ENCODE measurements around the gene ADPRH. TPM values are rescaled to one million over a fixed set of nuclear protein-coding genes. Genes with fewer than 3 reads are reported as not detected.

The ADPRH gene
- total and polyA plus RNA-seq, 10 of the 15 experiments (the other 5 are each of a cell fraction or from before 2014, with no cell fraction given), result 2.3 to 32.6 (median 19.0) TPM

DNA sequence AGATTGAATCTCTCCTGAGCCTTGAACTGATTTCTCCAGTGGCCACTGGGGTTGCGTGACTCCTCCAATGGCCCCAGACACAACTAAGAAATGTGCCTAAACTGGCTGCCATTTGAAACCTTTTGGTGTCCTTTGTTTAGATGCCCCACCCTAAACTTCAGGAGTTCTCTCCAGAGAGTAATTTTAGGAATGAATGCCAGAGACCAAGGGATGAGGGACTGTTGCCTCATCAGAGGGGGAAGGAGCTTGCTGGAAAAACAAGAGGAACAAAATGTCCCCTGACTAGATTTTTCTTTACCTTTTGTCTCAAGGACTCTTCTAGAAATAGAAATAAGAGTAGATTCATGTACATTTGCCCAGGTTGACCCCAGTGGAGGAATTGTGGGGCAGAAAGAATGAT is 8.1 kb upstream of the ADPRH start (continued):
- no peak for TF ChIP-seq FOS (IDR thresholded peaks at IDR 0.05; ENCODE audit: borderline replicate concordance, extremely low read depth, insufficient read length)
- no peak for TF ChIP-seq LARP7 (IDR thresholded peaks at IDR 0.05)
- TF ChIP-seq, protein P1, sequence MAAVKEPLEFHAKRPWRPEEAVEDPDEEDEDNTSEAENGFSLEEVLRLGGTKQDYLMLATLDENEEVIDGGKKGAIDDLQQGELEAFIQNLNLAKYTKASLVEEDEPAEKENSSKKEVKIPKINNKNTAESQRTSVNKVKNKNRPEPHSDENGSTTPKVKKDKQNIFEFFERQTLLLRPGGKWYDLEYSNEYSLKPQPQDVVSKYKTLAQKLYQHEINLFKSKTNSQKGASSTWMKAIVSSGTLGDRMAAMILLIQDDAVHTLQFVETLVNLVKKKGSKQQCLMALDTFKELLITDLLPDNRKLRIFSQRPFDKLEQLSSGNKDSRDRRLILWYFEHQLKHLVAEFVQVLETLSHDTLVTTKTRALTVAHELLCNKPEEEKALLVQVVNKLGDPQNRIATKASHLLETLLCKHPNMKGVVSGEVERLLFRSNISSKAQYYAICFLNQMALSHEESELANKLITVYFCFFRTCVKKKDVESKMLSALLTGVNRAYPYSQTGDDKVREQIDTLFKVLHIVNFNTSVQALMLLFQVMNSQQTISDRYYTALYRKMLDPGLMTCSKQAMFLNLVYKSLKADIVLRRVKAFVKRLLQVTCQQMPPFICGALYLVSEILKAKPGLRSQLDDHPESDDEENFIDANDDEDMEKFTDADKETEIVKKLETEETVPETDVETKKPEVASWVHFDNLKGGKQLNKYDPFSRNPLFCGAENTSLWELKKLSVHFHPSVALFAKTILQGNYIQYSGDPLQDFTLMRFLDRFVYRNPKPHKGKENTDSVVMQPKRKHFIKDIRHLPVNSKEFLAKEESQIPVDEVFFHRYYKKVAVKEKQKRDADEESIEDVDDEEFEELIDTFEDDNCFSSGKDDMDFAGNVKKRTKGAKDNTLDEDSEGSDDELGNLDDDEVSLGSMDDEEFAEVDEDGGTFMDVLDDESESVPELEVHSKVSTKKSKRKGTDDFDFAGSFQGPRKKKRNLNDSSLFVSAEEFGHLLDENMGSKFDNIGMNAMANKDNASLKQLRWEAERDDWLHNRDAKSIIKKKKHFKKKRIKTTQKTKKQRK (IDR thresholded peaks at IDR 0.05; ENCODE audit: low read depth, low read length), result no peak
- TF ChIP-seq HCFC1 (IDR thresholded peaks at IDR 0.05; ENCODE audit: low read length), result no peak
- TF ChIP-seq TCF3 (IDR thresholded peaks at IDR 0.05; ENCODE audit: borderline replicate concordance, insufficient read depth, low read depth, low read length), result no peak

DNA sequence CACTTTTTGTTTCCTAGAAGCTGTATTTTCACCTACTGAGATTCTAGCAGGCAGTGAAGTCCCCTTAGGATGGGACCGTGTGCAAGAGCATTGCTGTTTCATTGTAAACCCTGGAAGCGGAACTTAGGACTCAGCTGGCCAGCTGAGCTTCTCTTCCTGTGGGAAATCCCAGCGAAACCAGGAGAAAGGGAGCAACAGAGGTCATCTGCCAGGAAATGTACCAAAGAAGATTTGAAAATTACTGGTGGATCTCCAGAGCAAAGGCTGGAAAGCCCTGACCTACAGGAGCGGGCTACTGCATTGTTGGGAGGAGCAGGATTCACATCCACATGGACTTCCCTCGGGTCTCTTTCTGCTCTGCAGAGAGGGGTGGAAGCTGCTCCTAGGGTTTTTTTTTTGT is 7.6 kb upstream of the ADPRH start:
- POLR2A ChIA-PET, result interaction anchor here (1.2 to 5.8 kb wide), 3 partner anchors 8 to 16 kb away, joined by 3 to 46 read pairs (median 18); partner anchors contain the start of gene ADPRH
- 78% methylated on average over 5 of the region's 5 CpGs for WGBS (ENCODE audit: insufficient coverage, insufficient replicate concordance, low lambda C conversion rate, missing lambda C conversion rate)
- in situ Hi-C loops (cut with MboI) (no loop called here), intact Hi-C loops (cut with micrococcal nuclease; ENCODE audit: unreplicated experiment) (no loop called here)
- H2AFZ ChIP-seq (ENCODE audit: control insufficient read depth, low read depth, low read length), result no peak overlapping the region
- ATAC-seq (no peak), DNase-seq (ENCODE audit: low read depth, low spot score) (no peak), FAIRE-seq (no peak)
- H3K4me3 ChIP-seq, result no peak overlapping the region
- BruUV-seq (replicated peaks), result no TSS peak
- no peak overlapping the region for H3K27ac ChIP-seq (ENCODE audit: control insufficient read depth, insufficient read depth)
- H3K36me3 ChIP-seq (ENCODE audit: control insufficient read depth in 2 of 2, insufficient read depth in 2 of 2, low read length in 1 of 2), result no peaks in the 10 kb centered on the region
- no peaks in the 10 kb centered on the region for H3K27me3 ChIP-seq (replicated peaks in 1 of 2; ENCODE audit: control insufficient read depth in 2 of 2, insufficient read depth in 2 of 2, low read length in 1 of 2)
- CTCF ChIA-PET, result interaction anchor here (1.1 to 2.6 kb wide), 2 partner anchors 9 to 28 kb away, joined by 3 to 12 read pairs; no protein-coding TSS in a partner anchor
- no peaks in the 10 kb centered on the region for H4K20me1 ChIP-seq (ENCODE audit: control insufficient read depth, insufficient read depth)
- H3K4me2 ChIP-seq (ENCODE audit: control insufficient read depth, insufficient read depth), result no peak overlapping the region
- RAD21 ChIA-PET (ENCODE audit: unreplicated experiment), result interaction anchor here (0.6 kb wide), 1 partner anchor 69 kb away, joined by 3 read pairs; no protein-coding TSS in a partner anchor
- H3K79me2 ChIP-seq (ENCODE audit: control insufficient read depth, insufficient read depth, low read length), result peaks cover 3% of the 10 kb centered on the region; the same call in 1 of the 2 replicates
- SMC1A ChIA-PET (ENCODE audit: uncharacterized antibody, unreplicated experiment), result interaction anchor here (1.2 to 3.6 kb wide), 5 partner anchors 9 to 21 kb away, joined by 3 to 35 read pairs (median 5); partner anchors contain the start of gene ADPRH
- peaks cover 14% of the 10 kb centered on the region for H3K4me1 ChIP-seq (ENCODE audit: control insufficient read depth, insufficient read depth, low read length)
- H3K9ac ChIP-seq (ENCODE audit: control insufficient read depth, insufficient read depth, low read length), result no peak overlapping the region
- H3K9me3 ChIP-seq (replicated peaks; ENCODE audit: control insufficient read depth, insufficient read depth, low read length), result no peaks in the 10 kb centered on the region
- TF ChIP-seq IKZF1 (conservative IDR thresholded peaks at IDR 0.05) (no peak), ASH2L (IDR thresholded peaks at IDR 0.05; ENCODE audit: borderline replicate concordance, low read depth) (no peak), SP1 (IDR thresholded peaks at IDR 0.05; ENCODE audit: low read depth, low read length) (no peak), CEBPB (IDR thresholded peaks at IDR 0.05; ENCODE audit: borderline replicate concordance in 1 of 2, low read depth in 2 of 2, low read length in 2 of 2) (no peak), NFYA (IDR thresholded peaks at IDR 0.05; ENCODE audit: borderline replicate concordance, low read depth, low read length) (no peak), NR2F1 (conservative IDR thresholded peaks at IDR 0.05) (no peak), YY1 (IDR thresholded peaks at IDR 0.05; ENCODE audit: low read depth, low read length) (no peak), CBX5 (IDR thresholded peaks at IDR 0.05; ENCODE audit: low read depth) (no peak), IRF4 (IDR thresholded peaks at IDR 0.05; ENCODE audit: low read depth, low read length) (no peak), MEF2A (IDR thresholded peaks at IDR 0.05; ENCODE audit: insufficient read depth, low read depth, low read length) (no peak), STAT3 (IDR thresholded peaks at IDR 0.05; ENCODE audit: low read depth, low read length) (no peak)
- TF ChIP-seq, protein P1 (IDR thresholded peaks at IDR 0.05; ENCODE audit: low read depth, low read length), result no peak
- TF ChIP-seq, protein P2, sequence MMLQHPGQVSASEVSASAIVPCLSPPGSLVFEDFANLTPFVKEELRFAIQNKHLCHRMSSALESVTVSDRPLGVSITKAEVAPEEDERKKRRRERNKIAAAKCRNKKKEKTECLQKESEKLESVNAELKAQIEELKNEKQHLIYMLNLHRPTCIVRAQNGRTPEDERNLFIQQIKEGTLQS (IDR thresholded peaks at IDR 0.05; ENCODE audit: borderline replicate concordance, extremely low read depth, low read depth, low read length), result no peak
